GM12873 (cell line): Measurements from ENCODE around the gene CTNNBL1.

Source experiments
- TF ChIP-seq, protein P1 (sequence below): IDR thresholded peaks from 2 replicates; pipeline ENCODE4 v1.5.1; 2012; ENCODE audit warnings: low read depth, mild to moderate bottlenecking, moderate library complexity, low read length, control low read depth; ENCODE audit not compliant: insufficient read depth; ENCODE audit errors: missing control alignments

The CTNNBL1 gene

DNA sequence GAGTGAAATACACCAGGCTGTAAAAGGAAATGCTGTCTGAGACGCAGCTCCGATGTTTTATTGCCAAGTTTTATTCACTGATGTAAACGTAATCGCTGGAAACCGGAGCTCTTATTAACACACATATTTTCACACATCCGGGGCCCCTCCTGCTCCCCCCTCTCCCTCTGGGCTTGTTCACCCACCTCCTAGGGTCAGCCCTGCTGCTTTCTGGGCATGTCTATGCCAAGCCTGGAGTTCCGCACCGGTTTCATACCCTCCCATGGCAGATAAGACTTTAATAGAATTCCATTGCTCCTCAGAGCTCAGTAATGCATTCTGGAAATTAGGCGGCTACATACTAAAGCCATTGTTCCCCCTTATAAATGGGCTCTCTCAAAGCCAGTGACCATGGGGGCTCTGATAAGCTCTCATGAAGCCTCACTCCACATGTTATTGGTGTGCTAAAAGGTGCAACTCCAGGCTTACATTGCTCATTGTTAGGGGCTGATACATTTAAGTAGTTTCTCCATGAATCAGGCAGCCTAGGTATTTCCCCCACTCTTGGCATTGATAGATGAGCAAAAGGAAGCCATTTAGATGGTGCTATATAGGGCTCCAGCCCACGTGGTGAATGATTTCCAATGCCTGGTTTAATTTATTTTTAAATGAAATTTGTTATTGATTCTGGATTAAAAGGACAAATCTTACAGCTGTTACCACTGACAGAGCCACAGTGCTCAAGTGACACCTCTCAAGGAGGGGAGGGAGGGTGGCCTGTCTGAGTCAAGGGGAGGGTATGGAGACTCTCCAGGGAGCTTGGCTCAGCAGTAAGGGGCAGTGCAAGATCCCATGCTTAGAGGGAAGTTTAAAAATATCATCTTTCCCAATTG lies 204.6 kb downstream of the CTNNBL1 start:
- TF ChIP-seq, protein P1, sequence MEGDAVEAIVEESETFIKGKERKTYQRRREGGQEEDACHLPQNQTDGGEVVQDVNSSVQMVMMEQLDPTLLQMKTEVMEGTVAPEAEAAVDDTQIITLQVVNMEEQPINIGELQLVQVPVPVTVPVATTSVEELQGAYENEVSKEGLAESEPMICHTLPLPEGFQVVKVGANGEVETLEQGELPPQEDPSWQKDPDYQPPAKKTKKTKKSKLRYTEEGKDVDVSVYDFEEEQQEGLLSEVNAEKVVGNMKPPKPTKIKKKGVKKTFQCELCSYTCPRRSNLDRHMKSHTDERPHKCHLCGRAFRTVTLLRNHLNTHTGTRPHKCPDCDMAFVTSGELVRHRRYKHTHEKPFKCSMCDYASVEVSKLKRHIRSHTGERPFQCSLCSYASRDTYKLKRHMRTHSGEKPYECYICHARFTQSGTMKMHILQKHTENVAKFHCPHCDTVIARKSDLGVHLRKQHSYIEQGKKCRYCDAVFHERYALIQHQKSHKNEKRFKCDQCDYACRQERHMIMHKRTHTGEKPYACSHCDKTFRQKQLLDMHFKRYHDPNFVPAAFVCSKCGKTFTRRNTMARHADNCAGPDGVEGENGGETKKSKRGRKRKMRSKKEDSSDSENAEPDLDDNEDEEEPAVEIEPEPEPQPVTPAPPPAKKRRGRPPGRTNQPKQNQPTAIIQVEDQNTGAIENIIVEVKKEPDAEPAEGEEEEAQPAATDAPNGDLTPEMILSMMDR: no peak

DNA sequence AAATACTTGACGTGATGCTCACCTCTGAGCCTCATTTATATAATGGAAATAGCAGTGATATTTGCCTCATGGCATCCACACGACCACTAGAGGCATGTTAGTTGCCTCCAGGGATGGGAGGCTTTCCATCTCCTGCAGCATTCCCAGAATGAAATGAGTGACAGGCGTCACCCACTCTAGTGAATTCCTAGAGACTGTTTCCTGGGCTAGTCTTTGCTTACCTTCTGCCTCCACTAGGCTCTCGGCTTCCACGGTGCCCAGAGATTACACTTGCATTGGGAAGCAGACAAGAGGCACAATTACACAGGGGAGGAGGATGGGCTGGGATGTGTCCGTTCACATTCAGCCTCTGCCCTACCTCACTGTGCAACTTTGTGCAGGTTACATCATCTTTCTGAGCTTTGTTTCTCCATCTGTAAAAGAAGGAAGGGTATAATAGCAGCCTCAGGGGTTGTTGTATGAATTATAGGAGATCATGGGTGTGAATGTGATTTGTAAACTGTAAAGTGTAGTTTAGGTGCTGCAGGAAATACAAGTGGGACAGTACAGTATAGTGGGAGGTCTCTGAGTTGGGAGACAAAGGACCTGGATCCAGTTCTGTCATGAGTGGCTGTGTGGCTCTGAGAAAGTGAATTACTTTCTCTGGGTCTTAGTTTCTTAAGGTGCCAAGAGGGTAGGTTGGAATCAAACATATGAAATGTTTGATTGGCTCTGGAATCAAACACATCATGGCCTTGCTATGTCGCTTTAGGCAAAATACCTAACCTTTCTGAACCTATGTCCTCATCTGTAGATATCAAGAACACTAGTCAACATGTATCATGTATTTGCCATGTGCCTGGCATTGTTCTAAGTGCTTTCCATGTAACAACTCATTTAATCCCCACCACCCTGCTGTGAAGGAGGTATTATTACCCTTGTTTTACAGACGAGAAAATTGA lies 205.5 kb downstream of the CTNNBL1 start:
- TF ChIP-seq, protein P1: no peak

DNA sequence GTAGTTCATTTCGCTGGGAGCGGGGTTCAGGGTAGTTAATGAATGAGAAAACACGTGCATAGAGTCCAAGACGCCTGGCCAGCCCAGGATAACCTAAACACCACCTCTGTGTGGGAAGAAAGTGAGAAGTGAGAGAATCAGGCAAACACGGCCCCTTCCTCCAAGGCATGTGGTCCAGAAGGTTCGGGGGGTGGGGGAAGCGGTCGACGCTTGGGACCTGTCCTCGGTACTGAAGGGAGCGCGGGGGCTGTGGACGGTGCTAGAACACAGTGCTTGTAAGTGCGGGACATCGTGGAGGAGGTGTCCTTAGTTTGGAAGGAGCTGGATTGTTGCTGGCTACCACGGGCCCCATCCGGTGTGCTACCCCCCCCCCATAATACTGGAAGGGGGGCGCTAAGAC lies 207.4 kb downstream of the CTNNBL1 start:
- TF ChIP-seq, protein P1: no peak

DNA sequence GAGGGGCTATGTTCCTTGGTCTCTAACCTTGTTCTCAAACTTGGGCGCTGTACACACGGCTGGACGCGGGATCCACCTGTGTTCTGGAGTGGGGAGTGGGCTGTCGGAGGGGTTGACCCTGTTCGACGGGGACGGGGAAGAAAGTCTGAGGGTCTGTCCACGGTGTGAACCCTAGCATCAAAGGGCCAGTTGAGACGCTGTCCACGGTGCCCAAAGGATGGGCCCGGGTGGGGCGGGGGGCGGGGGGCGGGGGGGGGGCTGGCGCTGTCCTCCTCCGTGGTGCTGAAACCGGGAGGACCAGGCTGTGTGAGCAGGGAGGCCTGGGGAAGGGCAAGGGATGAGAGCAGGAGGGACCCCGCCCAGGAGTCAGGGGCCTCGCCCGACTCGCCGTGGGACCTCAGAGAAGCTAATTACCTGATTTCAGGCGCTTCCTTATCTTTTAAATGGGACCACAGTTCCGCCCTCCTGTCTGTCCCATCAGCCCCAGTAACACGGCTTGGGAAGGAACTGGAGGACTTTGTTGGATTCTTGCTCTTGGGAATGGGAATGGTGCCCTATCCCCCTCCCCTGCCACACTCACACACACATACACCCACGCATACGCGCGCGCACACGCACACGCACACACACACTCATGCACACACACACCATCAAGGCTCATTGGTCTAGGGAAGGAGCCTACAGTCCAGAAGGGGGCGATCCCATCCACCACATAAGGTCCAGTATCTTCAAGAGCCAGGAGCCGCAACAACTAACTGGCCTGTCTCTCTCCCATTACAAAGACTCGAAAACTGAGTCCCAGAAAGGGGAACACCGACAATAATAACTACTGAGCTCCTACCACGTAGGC lies 208.0 kb downstream of the CTNNBL1 start:
- TF ChIP-seq, protein P1: peak; percentile 80

DNA sequence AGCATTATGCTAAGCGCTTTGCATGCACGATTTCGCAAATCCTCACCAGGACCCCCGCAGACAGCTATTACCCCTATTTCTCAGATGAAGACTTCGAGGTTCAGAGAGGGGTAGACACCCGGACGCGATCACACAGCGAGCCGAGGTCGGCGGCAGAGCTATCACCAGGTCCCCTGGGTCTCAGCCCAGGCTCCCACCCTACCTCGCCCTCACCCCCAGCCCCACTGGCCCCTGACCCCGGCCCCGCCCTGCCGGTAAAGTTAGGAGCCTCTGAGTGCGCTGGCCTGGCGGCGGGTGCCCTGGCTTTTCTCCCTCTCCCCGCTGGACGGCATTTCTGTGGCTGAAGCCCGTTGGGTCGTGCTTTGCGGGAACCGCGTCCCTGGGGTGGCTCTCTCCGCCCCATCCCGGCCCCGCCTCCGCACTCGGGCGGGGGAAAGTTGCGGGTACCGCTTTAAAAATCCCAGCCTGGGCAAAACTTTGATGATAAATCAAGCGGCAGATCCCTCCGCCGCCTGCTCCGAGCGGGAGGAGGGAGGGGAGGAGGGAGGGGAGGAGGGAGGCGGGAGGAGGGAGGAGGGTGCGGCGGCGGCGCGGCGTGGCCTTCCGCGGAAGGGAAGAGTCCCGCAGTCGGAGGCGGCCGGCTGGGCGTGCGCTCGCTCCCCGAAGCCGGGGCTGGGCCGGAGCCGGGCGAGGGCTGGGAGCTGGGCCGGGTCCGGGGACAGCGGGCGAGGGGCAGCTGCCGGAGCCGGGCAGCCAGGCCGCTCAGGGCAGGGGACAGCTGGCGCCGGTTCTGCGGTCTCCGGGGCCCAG lies 208.9 kb downstream of the CTNNBL1 start, which contains the start of gene VSTM2L:
VSTM2L (plus strand) TSS at position 624 of the 810 bp plus-strand sequence. CDS start 224 bp downstream, outside the sequence.
- TF ChIP-seq, protein P1: no peak

DNA sequence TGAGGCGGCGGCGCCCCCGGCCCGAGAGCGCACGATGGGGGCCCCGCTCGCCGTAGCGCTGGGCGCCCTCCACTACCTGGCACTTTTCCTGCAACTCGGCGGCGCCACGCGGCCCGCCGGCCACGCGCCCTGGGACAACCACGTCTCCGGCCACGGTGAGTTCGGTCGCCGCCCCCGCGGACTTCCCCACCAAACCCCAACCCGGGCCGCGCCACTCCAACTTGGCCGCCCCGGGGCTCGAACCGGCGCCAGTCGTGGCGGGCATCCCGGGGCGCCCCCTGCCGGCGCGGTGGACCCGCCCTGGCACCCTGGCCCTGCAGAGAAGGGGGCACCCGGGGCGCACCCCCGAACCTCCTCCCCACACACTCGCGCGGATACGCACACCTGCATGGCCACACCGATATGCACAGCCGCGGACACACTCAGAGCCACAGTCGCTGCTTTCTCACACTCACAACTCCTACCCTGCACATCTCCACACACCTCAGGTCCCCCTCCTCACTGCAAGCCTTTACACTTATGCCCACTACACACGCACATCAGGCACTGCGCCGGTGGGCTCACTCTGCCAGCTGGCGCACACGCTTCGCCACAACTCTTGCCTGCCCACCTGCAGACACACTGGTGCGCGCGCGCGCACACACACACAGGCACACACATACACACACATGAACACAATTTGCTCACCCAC lies 209.6 kb downstream of the CTNNBL1 start:
- TF ChIP-seq, protein P1: peak; percentile 43
